HG03565 (cell line): ENCODE data around the gene NAALADL2.

Experiments used
- ATAC-seq: cut with Tn5 transposase; IDR thresholded peaks from one replicate; pipeline ENCODE4 v1.9.1; 2021; ENCODE audit warnings: mild to moderate bottlenecking, moderate library complexity; ENCODE audit not compliant: unreplicated experiment

Gene NAALADL2

DNA sequence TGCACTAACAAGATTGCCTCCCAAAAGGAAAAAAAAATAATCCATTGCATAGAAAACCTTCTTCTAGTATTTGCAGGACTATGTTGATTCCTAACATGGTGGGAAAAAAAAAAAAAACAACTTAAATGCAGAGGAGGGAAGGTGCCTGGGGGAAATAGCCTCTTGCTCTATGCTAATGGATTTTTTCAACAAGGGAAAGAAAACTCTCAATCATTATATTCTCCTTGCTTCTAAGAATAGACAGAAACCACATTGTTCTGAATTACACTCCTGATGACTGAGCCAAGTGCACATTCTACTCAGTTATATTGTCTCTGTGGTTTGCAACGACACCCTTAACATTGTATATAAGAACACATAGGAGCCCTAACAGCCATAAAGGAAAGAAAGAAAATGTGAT, 760.2 kb downstream of the NAALADL2 start:
- no peak for ATAC-seq

DNA sequence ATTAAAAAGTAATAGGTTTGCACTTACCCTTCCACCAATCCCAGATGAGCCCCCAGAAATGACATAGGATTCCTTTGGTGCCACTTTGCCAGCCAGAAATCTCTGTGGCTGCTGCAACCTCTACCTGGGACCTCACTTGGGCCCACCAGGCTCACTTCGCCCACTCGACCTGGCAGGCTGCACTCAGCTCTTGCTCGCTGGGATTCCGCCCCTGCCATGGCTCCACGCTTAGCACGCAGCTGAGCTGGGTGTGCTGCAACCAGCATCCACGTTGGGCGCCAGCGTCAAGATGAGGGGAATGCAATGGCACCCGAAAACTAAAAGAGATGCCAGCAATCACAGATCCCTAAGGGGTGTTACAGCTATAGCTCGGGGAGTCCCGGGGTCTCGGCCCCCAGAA, 761.0 kb downstream of the NAALADL2 start:
- no peak for ATAC-seq

DNA sequence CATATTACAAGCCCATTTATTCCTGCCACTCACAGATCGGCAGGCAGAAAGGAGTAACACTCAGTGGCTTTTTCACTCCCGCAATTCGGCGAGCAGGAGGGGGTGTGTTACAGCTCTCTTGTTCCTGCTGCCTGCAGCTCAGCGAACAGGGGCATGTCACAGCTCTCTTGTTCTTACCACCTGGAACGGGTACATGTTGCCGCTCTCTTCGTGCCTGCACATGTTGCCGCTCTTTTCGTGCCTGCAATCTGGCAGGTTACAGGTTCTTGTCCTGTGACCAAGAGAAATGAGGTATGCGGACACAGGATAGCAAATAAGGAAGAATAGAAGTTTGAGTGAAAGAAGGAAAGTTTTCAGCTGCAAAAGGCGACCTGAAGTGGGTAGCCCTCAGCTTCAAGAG, 761.4 kb downstream of the NAALADL2 start:
- ATAC-seq = no peak

DNA sequence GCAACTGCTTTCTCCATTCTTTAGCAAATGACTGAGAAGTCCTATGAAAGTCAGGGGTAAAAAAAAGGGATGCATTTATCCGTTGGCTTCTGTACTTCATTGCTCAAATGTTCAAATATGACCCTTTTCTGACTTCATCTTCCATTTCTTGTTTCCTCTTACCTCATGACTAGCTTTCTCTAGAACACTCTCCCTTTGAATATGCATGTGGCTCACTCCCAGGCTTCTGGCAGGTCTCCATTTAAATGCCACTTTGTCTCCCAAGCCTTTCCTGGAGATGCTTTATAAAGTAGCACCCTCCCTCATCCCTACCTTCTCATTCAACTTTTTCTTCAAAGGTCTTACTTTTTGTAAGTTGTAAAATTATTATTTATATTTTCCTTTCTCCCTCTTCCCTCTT, 781.8 kb downstream of the NAALADL2 start:
- no peak for ATAC-seq

DNA sequence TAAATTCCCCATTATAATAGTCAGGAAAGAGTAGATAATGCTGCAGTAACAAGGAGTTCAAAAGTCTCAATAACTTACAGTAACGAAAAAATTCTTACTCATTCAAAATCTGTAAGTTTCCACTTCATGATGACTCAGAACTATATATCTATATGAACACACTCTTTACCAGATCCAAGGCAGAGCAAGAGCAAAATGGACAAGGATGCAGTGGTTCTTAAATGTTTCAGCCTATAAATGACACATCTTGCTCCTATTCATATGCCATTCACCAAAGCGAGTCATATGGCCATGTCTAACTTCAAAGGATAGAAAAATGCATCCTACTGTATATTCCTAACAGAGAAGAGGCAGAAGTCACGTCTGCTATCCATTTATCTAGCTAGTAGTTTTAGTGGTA, 787.7 kb downstream of the NAALADL2 start:
- ATAC-seq = no peak

DNA sequence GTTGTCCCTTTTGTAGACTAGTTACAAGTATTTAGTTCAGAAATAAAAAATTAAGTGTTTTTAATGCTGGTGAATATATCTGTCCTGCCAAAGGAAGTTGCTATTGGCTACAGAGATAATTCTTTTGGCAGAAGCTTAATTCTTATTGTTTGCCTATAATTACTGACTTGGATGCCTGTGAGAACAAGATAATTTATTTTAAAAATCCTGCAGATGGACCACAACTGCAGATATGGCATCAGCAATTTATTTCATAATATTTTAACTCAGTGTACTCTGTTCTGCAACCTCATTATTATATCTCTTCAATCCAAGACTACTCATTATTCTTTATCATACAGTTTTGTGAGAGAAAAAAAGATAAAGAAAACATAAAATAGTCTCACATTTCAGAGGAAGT, 789.8 kb downstream of the NAALADL2 start:
- no peak for ATAC-seq

DNA sequence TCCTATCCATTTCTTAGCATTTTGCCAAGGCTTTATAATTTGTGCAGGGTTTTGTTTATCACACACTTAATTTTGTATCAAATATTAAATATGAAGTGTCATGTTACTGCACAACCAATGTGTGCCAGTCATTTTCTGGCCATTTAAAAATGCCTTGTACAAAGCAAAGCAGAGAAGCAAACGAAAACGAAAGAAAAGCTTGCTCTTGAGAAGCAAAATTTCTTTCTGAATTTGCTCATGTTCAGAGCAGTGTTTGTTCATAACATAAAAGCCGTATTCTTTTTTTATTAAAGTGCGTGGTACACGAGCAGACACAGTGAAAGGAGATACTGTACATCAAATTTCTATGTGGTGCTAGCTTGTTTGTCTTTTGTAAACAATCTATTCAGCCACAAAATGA, 792.6 kb downstream of the NAALADL2 start:
- ATAC-seq = no peak

DNA sequence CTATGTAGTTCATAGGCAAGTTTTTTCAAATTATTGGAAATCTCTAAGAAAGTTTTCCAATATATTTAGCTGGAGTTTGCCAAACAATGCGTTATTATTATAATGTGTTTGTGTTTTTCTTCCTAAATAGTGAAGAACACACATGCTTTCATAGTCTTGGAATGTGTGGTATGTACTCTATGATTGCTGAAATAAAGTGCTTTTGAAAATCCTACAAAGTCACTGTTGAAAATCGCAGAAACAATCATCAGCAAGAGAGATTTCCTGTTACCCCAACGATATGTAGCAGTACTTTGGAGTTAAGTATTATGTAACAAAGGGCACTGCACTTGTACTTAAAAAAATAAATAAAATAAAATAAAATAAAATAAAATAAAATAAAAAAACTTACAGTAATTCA, 796.2 kb downstream of the NAALADL2 start:
- no peak for ATAC-seq

DNA sequence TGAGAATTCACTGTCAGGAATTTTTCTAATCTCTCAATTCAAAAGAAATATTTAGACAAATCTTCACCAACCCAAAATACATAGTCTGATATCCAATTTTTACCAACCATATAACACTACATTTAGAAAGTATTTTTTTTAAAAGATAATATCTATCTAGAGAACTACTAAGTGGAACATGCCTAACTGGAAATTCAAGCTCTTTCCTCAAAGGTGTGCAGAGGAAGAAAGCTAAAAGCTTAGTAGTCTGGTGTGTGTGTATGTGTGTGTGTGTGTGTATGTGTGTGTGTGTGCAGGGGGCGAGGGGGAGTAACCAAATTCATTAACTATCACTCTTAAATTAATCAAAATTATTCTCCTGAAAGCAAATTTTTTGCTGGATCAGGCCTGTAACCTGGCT, 797.3 kb downstream of the NAALADL2 start:
- ATAC-seq = no peak

DNA sequence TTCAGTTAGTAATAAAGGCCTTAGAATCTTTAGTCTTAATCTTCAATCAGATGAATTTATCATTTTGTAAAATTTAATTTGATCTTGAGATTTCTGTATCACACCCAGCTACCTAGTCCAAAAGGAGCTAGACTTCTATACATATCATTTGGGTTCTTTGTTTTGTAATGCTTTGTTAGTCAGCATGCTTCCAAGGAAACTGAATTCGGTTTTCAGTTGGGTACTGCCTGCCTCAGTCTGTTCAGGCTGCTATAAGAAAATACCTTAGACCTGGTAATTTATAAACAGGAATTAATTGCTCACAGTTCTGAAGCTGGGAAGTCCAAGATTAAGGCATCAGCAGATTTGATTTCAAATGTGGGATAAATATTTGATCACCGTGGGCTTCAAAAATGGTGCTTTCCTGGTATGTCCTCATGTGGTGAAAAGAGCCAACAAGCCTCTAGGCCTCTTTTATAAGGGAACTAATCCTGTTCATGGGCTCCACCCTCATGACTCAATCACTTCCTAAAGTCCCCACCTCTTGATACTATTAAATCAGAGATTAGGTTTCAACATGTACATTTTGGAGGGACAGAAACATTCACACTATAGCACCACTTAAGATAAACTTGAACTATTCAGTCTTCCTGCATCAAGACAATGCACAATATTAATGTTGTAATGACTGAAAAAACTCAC, 800.7 kb downstream of the NAALADL2 start:
- ATAC-seq = no peak

DNA sequence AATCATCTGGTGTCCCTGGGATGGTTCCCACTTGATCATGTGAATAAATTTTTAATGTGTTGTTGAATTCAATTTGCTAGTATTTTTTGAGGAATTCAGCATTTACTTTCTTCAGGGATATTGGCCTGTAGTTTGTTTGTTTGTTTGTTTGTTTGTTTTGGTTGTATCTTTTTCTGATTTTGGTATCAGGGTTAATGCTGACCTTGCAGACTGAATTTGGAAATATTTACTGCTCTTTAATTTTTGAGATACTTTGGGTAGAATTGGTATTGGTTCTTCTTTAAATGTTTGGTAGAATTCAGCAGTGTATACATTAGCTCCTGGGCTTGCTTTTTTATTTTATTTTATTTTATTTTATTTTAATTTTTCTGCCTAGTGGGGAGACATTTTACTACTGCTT, 803.7 kb downstream of the NAALADL2 start:
- ATAC-seq = no peak

DNA sequence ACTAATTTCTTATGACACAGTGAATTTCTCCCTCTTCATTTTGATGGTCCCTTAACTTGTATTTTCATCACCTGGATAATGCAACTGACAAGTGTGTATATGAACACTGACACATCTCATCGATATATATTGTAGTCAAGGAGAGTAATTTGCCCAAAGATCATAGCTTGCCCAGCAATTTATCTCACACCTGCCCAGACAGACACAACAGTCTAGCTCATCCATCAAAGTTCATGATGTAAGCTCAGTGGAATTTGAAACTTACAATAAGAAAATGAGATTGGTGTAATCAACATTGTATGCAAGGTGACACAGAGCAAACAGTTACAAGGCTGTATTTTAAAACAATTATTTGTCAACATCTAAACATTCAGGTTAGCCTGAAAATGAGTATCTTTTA, 805.8 kb downstream of the NAALADL2 start:
- no peak for ATAC-seq

DNA sequence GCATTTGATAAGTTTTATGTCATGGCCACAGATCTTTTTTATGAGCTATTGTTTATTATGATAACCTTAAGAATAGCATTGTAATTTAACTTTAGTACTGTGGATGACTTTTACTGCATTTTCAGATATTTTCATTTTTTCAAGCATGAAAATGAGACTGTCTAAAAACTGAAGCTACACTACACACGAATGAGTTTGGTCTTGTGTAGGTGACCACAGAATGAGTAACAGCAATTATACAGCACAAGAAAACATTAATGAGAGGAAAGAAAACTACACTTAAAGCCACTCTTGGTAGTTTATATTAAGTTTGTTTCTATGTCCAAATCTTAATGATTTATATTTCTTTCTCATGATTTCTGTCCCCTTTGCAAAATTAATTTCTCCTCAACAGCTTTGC, 809.2 kb downstream of the NAALADL2 start:
- no peak for ATAC-seq

DNA sequence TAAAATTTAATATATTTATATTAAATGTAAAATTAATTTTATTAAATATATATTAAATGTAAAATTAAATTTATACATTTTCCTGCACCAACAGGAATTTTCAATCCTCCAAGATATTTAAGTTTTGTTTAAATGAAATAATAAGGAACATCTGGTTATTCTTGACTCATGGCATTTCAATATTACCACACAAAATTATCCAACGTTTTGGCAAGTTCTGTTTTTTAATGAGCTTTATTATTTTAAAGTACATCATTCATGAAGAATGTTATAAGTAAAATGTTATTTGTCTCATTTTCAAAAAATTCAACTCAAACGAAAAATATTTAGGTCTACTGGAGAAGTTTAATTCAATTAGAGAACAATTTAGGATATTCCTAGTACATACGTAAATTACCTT, 811.4 kb downstream of the NAALADL2 start:
- no peak for ATAC-seq

DNA sequence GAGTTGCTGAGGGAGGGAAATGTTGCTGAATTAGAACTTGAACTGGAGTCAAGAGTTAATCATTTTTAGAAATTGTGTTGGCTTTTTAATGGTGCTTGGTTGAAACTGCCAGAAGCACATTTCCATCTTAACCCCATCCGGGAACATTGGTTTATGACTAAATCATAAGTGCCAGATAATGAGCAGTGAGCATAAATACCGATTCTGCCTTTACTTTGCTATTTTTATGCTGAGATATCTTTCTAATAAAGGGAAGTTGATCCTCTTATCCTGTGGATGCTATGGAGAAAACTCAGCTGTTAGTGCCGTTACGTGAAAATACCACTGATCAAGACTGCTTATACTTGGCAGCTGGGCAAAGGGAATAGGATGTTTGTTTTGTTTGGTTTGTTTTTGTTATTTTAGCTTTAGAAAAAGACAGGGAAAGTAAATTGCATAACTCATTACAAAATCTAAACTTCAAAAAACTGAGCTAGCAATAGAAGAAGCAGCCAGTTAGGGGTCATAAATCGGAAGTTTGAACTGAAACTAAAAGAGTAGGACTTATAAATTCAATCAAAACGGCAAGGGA, 813.1 kb downstream of the NAALADL2 start:
- no peak for ATAC-seq

DNA sequence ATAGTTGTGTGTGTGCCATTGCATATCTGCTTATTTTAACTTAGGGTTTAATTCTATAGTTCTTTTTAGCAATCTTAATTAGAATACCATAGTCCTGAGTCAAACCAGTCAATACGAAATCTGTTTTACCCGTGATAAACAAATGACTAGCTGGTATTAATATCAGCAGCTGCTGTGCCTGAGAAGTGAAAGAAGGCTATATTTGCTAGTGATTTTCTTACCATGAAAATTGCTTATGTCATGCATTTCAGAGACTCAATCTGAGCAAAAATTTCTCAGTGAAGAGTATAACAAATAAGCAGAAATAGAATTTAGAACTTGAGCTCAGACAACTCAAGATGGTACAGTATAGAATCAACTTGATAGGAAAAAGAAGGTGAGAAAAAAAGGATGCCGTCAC, 820.4 kb downstream of the NAALADL2 start:
- ATAC-seq = no peak

DNA sequence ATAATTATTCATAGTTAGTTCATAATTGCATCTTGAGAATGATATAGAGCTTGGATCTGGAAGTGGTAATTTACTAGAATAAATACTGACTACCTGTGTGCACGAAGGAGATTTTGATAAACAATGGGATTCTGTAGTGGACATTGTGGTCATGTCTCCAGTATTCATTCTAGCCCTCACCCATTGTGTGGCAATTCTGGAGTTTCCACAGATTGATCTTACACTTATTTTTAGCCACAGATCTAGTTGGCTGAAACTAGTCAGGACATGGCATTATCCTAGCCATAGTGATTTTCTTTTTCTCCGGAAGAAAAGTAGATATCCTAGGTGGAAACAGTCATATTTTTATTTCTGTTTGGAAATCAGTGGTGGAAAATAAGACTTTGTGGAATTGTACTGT, 833.1 kb downstream of the NAALADL2 start:
- ATAC-seq = no peak

DNA sequence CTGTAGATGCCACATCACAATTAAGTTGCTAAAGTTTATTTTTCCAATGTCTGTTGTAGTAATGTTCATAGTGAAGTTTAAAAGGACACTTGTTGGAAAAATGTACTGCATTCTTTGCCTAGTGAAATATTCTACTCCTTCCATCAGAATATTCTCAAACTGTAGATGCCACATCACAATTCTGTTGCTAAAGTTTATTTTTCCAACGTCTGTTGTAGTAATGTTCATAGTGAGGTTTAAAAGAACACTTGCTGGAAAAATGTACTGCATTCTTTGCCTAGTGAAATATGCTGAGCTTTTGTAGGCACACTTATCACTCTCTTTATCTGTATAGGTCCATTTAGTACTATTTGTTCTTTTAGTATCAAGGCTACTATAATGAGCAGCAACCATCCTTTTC, 836.1 kb downstream of the NAALADL2 start:
- no peak for ATAC-seq

DNA sequence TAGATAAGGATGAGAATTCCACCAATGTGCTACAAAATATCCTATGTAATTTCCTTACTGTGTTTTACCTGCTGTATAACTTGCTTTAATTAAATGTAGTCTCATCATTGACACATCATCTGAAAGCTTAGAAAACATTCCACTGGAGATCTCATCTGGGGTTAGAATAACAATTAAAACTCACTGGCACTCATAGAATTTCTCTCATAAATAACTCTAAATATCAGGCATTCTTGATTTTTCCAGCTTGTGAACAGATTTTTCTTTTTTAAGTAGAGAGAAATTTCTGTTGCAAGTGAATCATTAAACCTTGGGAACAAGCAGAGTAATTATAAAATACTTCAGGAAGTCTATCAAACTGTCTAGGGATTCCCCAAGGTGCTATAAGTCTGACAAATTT, 843.8 kb downstream of the NAALADL2 start:
- ATAC-seq = no peak

DNA sequence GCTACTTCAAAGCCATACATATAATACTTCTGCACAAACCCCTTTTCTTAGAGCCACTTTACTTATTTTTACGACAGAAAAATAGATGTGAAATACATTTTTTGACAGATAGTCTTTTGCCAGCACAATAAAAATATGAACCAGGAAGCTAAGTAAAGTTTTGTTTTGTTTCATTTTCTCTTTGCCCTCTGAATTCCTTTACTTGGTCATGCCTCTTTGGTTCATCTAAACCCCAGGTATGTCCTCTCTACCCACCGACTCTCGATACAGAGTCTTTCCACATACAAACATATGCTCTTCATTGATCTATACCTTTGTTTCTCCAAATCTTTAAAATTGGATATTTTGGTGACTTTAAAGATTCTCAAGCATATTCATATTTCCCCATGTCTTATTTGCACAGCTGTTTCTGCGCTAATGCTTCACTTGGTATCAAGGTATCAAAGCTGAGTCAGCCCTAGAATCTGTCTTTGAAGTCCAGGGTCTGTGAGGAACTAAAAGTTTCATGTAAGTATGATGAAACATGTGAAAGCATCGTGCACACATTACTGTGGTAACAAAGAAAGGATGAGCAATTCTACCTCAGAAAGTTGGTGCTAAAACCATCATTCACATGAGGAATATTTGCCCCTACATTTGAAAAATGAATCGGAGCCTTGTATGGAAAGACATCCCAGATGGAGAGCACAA, 845.4 kb downstream of the NAALADL2 start:
- no peak for ATAC-seq

DNA sequence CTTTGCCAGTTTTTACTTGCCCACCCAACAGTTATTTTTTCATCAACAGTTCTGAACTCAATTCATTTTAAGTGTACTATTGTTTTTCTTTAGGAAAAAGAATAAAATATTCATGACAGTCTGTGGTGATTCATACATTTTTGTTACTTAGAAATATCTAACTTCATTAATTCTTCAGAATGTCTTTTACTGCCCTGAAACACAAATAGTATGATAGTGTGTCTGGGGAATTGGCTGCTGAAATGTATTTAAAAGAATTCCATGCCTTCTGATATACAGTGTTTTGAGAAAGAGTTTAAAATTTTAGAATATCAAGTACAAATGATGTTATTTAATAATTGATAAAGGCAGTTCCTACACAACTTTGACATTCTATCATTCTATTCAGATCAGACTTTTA, 854.1 kb downstream of the NAALADL2 start:
- no peak for ATAC-seq

DNA sequence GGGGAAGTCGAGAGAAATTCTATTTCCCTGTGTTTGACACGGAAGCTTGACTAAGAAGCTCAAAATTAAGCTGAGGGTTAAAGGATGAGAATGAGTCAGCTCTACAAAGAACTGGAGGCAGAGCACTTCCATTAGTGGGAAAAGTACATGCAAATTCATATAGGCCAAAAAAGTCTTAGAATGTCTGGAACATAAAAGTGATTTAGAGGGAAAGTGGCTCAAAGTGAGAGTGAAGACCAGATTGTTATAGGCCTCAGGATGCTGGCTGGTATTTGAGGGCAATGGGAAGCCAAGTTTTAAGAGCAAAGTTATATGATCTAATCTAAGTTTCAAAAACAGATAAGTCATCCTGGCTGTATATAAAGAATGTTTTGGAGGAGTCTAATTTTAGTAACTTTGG, 857.3 kb downstream of the NAALADL2 start:
- ATAC-seq = no peak

DNA sequence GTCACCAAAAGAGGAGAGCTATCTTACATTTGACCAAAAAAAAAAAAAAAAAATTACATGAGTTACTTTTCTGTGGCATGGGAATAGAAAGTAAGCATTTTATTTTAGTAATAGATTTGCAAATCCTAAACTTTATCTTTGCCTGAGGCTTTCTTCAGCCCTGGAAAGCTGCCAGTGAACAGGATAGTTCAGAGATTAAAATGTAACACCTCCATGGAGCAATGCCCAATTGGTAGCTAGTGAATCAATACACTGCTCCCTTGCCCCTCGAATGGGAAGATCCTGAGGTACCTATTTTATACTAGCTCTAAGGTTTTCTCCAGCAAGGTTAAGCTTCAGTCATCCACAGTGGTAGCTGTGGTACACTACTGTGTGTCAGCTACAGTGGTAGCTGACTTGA, 867.1 kb downstream of the NAALADL2 start:
- no peak for ATAC-seq
